HG02943 (cell line): ENCODE data around the gene FREM2.

Source experiments
- ATAC-seq: cut with Tn5 transposase; IDR thresholded peaks from one replicate; pipeline ENCODE4 v1.9.1; 2021; ENCODE audit warnings: mild to moderate bottlenecking, low read depth, moderate library complexity; ENCODE audit not compliant: unreplicated experiment

The FREM2 gene

GRCh38 chr13:38883783-38884182, 196.9 kb downstream of the FREM2 start:
- ATAC-seq: no peak

DNA sequence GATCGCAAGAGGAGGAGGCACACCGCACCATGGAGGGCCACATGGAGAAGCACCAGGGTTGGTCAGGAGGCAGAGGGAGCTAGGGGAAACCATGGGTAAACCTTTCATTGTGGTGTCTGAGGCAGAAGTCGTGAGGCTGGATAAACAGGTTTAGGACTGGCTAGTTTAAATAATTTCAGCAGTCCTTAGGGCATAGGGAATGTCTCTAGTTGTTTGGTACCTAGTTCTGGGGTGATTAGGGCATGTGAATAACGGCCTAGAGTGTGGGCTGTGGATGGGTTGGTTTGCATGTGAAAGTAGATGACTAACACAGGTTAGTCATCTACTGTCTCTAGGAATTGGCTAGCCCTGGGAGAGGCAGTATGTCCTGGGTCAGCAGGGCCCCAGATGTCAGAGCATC, 201.4 kb downstream of the FREM2 start:
- no peak for ATAC-seq

DNA sequence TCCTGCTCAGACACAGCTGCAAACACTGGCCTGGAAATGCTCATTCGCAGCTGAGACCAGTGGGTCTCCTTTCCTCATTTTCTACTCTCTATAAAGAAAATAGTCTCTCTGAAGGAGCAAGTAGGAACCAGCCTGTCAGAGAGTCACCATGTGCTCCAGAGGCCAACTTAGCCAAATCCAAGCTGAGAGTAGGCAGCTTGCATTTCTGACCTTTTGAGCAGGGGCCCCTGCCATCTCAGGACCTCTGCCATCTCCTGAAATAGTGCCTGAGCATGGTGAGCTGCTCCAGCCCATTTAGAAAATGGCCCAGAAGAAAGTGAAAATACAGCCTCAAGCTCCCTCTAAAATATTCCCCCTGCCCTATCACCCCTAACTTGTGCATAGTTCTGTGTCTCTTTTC, 208.2 kb downstream of the FREM2 start:
- no peak for ATAC-seq

DNA sequence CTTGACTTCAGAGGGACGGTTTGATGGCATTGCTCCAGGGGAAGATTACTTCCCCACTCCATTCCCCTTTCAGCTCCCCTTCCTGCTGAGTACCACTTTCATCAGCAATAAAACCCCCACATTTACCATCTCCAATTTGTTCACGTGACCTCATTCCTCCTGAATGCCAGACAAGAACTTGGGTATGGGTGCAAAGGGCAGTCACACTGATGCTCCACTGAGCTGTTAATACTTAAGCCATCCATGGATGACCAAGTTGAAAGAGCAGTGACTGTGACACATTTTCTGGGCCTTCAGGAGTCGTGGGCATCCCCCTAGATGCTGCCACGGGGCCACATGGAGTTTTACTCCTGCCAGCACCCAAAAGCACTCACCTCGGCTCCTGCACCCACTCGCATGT, 210.6 kb downstream of the FREM2 start:
- no peak for ATAC-seq

DNA sequence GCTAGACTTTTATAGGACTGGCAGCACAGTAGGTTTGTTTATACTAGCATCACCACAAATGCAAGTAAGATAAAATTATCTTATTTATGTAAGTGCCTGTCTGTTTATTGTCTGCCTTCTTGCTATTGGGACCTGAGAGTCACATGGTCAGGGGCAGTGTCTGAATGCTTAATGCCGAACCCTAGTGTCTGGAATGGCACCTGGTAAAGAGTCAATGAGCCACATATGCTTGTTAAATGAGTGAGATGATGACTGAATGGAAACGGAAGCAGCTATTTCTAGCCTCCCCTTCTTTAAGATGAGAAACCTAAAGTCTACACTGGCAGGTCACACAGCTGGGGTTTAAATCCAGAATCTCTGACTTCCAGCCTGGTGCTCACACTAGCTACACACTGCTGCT, 211.6 kb downstream of the FREM2 start:
- no peak for ATAC-seq

- no peak for ATAC-seq
Observed at GRCh38 chr13:38899571-38899970, 212.7 kb downstream of the FREM2 start.

DNA sequence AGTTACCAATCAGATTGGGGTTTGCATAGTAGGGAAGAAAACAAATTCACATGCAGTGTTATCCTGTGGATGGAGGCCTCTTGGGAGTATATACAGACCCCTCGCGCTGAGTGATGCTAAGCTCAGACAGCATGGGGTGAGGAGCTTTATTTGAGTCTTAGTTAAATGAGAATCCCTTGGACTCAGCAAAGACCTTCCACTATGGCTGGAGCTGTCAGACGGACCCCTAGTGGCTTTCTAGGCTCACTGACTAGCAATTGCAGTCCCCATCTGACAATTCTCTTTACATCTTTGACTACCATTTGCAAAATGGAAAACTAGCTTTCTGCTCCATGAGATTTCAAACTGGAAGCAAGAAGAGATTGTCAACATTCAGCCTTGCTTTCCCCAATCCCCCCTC, 213.3 kb downstream of the FREM2 start:
- no peak for ATAC-seq

DNA sequence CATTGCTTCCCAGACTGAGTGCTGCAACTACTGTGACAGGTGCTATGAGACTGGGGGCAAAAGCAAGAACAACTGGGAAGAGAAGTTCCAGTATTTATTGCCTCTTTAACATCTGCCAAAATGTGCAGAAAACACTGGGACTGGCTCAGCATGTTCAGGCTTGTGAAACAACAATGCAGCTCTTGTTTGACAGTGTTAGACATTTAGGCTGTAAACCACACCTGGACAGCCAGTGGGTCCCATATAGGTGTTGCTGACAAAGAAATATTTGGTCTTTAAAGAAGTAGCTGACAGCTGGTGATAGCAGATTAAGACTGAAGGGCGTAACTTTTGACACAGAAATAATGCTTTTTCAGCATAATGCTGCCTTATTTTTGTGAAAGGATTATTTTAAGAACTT, 215.7 kb downstream of the FREM2 start:
- ATAC-seq: no peak

- ATAC-seq: no peak
Observed at GRCh38 chr13:38905081-38905480, 218.2 kb downstream of the FREM2 start.

DNA sequence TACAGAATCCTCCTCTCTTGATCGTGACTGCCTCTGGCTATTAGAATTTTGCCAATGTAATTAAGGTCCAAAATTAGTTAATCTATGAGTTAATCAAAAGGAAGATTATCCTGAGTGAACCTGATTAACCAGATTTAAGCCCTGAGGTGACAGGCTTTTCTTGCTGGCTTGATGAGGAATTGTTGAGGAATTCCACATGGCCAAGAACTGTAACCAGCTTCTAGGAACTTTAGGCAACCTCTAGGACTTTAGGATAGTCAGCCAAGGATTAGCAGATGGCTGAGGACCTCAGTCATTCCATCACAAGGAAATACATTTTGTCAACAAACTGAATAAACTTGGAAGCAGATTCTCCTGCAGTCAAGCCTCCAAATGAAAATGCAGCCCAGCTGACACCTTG, 219.0 kb downstream of the FREM2 start:
- ATAC-seq: no peak

- ATAC-seq: no peak
Observed at GRCh38 chr13:38908574-38908973, 221.7 kb downstream of the FREM2 start.

GRCh38 chr13:38914070-38914469, 227.2 kb downstream of the FREM2 start:
- no peak for ATAC-seq

DNA sequence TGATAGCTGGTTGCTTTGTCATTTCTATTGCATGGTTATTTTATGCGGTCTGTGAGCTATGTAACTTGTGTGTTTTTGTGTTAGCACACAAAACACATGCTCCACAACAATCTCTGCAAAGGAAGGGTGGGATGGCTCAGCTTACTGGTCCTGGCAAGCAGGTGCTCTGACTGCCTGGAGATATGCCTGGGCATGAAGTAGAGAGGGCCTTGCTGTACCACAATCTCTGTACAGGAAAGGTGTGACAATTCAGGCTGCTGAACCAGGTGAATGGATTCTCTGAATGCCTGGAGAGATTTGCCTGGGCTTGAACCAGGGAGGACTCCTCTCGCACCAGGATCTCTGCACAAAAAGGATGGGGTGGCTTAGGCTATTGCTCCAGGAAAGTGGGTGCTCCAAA, 234.2 kb downstream of the FREM2 start:
- ATAC-seq: no peak

- no peak for ATAC-seq
Observed at GRCh38 chr13:38922170-38922569, 235.3 kb downstream of the FREM2 start.

- ATAC-seq: no peak
Observed at GRCh38 chr13:38933786-38934185, 246.9 kb downstream of the FREM2 start.
